MM.1S (cell line): ENCODE measurements around the gene CYP2E1.
"Not testable (repeated sequence)": the region's sequence is repeated elsewhere in the genome, so short reads cannot be mapped to it uniquely, and the experiment has no call there.

ENCODE experiments used
- DNase-seq: peaks from one replicate; pipeline ENCODE4 v3.0.0-alpha.2; 2015
- H2AFZ ChIP-seq: fragments of 300-600 bp; sonication (generic); 2 replicates; pipeline ENCODE4 v1.6.0; 2016; ENCODE audit warnings: antibody characterized with exemption, low read length
- H3F3A ChIP-seq: fragments of 300-600 bp; sonication (generic); 2 replicates; pipeline ENCODE4 v1.6.1; 2016; ENCODE audit warnings: mild to moderate bottlenecking, antibody characterized with exemption, low read length, moderate library complexity, mixed read lengths; ENCODE audit not compliant: insufficient read depth
- H3K27ac ChIP-seq: fragments of 300-600 bp; sonication (generic); 2 replicates; pipeline ENCODE4 v1.5.1; 2016; ENCODE audit warnings: mild to moderate bottlenecking, low read length
- H3K27me3 ChIP-seq: fragments of 300-600 bp; sonication (generic); replicated peaks from 2 replicates; pipeline ENCODE4 v1.6.0; 2016; ENCODE audit warnings: low read length; ENCODE audit not compliant: insufficient read depth
- H3K36me3 ChIP-seq: fragments of 300-600 bp; sonication (generic); replicated peaks from 2 replicates; pipeline ENCODE4 v1.6.1; 2016; ENCODE audit warnings: mild to moderate bottlenecking, low read length, mixed read lengths; ENCODE audit not compliant: insufficient read depth
- H3K4me1 ChIP-seq: fragments of 300-600 bp; sonication (generic); 2 replicates; pipeline ENCODE4 v1.6.1; 2016; ENCODE audit warnings: low read length, mixed read lengths
- H3K4me2 ChIP-seq: fragments of 300-600 bp; sonication (generic); 2 replicates; pipeline ENCODE4 v1.6.0; 2016; ENCODE audit warnings: low read depth, low read length
- H3K4me3 ChIP-seq: fragments of 300-600 bp; sonication (generic); 2 replicates; pipeline ENCODE4 v1.5.1; 2016; ENCODE audit warnings: low read length, mixed read lengths
- H3K79me2 ChIP-seq: fragments of 300-600 bp; sonication (generic); 2 replicates; pipeline ENCODE4 v1.6.1; 2016; ENCODE audit warnings: mixed run types, low read length, mixed read lengths
- H3K9ac ChIP-seq: fragments of 300-600 bp; sonication (generic); 2 replicates; pipeline ENCODE4 v1.6.1; 2016; ENCODE audit warnings: low read length, mixed read lengths
- H3K9me2 ChIP-seq: fragments of 300-600 bp; sonication (generic); replicated peaks from 2 replicates; pipeline ENCODE4 v1.6.1; 2016; ENCODE audit warnings: mild to moderate bottlenecking, low read length, mixed read lengths; ENCODE audit not compliant: insufficient read depth
- H3K9me3 ChIP-seq: fragments of 300-600 bp; sonication (generic); replicated peaks from 2 replicates; pipeline ENCODE4 v1.6.1; 2016; ENCODE audit warnings: mild to moderate bottlenecking, low read length, mixed read lengths; ENCODE audit not compliant: insufficient read depth
- H4K20me1 ChIP-seq: fragments of 300-600 bp; sonication (generic); 2 replicates; pipeline ENCODE4 v1.6.1; 2016; ENCODE audit warnings: mild to moderate bottlenecking, low read length, moderate library complexity, mixed read lengths; ENCODE audit not compliant: insufficient read depth

Gene CYP2E1

DNA sequence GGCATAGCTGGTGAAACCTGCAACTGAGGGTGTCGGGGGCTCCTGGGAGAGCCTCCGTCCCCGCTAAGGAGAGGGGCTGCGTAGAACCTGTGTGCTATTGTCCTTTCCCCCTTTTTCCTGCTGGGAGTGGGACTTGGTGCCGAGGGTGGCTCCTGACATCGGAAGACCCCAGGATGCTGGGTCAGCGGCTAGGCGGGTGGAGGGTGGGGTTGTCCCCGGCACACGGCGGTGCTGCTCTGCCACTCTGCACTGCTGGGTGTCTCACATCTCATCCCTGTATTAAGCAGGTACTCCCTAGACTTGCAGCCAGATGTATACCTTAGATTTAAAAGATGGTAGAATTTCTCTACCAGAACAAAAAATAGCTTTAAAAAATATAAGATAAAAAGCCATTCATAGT is 44.9 kb downstream of the CYP2E1 start:
- not testable (repeated sequence) for H3K4me2 ChIP-seq, H3K27ac ChIP-seq, H2AFZ ChIP-seq, H3K36me3 ChIP-seq, DNase-seq, H3K79me2 ChIP-seq, H3F3A ChIP-seq, H4K20me1 ChIP-seq, H3K9ac ChIP-seq, H3K4me3 ChIP-seq, H3K4me1 ChIP-seq, H3K9me2 ChIP-seq, H3K27me3 ChIP-seq, H3K9me3 ChIP-seq

GRCh38 chr10:133573460-133573859 is 46.3 kb downstream of the CYP2E1 start:
- DNase-seq, H2AFZ ChIP-seq, H4K20me1 ChIP-seq, H3K27ac ChIP-seq, H3K9me3 ChIP-seq, H3K4me3 ChIP-seq, H3K27me3 ChIP-seq, H3K79me2 ChIP-seq, H3K4me2 ChIP-seq, H3K9me2 ChIP-seq, H3K4me1 ChIP-seq, H3K36me3 ChIP-seq, H3F3A ChIP-seq, H3K9ac ChIP-seq: not testable (repeated sequence)

DNA sequence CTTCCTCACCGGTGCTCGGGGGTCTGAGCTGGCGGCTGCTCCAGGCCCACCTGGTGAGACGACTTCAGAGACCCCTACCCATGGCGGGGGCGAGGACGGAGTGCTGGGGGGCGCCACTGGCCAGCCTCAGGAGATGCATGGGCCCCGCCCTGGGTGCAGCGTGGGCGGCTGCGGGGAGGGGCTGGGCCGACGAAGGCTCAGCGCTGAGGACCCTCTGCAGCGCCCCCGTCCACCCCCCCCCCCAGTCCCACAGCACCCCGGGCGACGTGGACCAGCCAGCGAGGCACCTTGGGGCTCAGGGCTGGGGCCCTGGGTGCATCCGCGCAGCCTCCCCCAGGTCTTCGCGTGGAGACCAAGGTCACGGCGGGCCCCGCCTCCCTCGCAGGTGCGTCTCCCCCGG is 49.9 kb downstream of the CYP2E1 start:
- H3K9me2 ChIP-seq, H2AFZ ChIP-seq, H3K9me3 ChIP-seq, H3K27ac ChIP-seq, H3K79me2 ChIP-seq, H3K4me2 ChIP-seq, H4K20me1 ChIP-seq, H3F3A ChIP-seq, H3K27me3 ChIP-seq, H3K36me3 ChIP-seq, H3K4me1 ChIP-seq, H3K4me3 ChIP-seq, DNase-seq, H3K9ac ChIP-seq: not testable (repeated sequence)
